Panc1 (cell line): ENCODE measurements around the gene HDGFL1.

Source experiments
- TF ChIP-seq, protein P1 (sequence below): fragments of 450-650 bp; IDR thresholded peaks from 2 replicates; pipeline ENCODE4 v1.5.1; 2017; ENCODE audit warnings: mild to moderate bottlenecking
- TF ChIP-seq, protein P2 (sequence below), 2 experiments: IDR thresholded peaks; 2 replicates each; pipeline ENCODE4 v1.6.1; 2011 to 2012; ENCODE audit warnings: low read depth in 2 of 2, control low read depth in 1 of 2, low read length in 1 of 2, mild to moderate bottlenecking in 1 of 2, moderate library complexity in 1 of 2; ENCODE audit not compliant: insufficient read depth in 1 of 2

DNA sequence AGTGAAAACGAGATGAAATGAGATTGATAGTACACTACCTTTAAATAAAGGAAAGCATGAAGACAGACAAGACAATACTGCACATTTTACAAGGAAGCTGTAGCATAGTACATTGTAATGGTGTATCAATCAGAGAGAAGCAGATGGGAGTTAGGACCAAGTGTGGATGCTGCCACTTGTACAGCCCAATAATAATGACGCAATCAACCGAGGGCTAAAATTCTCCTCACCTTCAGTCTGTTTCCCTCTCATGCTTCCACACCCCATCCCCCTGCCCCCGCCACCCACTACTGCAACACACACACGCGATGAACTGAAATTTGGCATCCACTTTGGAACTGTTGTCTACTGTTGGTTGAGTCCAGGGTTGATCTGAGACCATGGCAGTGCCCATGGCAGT is 12.4 kb upstream of the HDGFL1 start:
- TF ChIP-seq, protein P1, sequence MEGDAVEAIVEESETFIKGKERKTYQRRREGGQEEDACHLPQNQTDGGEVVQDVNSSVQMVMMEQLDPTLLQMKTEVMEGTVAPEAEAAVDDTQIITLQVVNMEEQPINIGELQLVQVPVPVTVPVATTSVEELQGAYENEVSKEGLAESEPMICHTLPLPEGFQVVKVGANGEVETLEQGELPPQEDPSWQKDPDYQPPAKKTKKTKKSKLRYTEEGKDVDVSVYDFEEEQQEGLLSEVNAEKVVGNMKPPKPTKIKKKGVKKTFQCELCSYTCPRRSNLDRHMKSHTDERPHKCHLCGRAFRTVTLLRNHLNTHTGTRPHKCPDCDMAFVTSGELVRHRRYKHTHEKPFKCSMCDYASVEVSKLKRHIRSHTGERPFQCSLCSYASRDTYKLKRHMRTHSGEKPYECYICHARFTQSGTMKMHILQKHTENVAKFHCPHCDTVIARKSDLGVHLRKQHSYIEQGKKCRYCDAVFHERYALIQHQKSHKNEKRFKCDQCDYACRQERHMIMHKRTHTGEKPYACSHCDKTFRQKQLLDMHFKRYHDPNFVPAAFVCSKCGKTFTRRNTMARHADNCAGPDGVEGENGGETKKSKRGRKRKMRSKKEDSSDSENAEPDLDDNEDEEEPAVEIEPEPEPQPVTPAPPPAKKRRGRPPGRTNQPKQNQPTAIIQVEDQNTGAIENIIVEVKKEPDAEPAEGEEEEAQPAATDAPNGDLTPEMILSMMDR = no peak
- TF ChIP-seq, protein P2, sequence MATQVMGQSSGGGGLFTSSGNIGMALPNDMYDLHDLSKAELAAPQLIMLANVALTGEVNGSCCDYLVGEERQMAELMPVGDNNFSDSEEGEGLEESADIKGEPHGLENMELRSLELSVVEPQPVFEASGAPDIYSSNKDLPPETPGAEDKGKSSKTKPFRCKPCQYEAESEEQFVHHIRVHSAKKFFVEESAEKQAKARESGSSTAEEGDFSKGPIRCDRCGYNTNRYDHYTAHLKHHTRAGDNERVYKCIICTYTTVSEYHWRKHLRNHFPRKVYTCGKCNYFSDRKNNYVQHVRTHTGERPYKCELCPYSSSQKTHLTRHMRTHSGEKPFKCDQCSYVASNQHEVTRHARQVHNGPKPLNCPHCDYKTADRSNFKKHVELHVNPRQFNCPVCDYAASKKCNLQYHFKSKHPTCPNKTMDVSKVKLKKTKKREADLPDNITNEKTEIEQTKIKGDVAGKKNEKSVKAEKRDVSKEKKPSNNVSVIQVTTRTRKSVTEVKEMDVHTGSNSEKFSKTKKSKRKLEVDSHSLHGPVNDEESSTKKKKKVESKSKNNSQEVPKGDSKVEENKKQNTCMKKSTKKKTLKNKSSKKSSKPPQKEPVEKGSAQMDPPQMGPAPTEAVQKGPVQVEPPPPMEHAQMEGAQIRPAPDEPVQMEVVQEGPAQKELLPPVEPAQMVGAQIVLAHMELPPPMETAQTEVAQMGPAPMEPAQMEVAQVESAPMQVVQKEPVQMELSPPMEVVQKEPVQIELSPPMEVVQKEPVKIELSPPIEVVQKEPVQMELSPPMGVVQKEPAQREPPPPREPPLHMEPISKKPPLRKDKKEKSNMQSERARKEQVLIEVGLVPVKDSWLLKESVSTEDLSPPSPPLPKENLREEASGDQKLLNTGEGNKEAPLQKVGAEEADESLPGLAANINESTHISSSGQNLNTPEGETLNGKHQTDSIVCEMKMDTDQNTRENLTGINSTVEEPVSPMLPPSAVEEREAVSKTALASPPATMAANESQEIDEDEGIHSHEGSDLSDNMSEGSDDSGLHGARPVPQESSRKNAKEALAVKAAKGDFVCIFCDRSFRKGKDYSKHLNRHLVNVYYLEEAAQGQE (IDR thresholded peaks at IDR 0.05; ENCODE audit: insufficient read depth in 1 of 2, low read depth in 2 of 2, low read length in 1 of 2) = no peak
